Measurements from ENCODE around the gene PRKRIP1.
"Not testable (repeated sequence)": the region's sequence is repeated elsewhere in the genome, so short reads cannot be mapped to it uniquely, and the experiment has no call there.

The PRKRIP1 gene

GRCh38 chr7:102431617-102432298 is 35.6 kb downstream of the PRKRIP1 start:
- DNase-seq (ENCODE audit: low read depth, low spot score), result no peak

GRCh38 chr7:102432442-102433218 is 36.5 kb downstream of the PRKRIP1 start:
- DNase-seq (ENCODE audit: low read depth, low spot score), result no peak

GRCh38 chr7:102433219-102434038 is 37.3 kb downstream of the PRKRIP1 start, which contains the start of gene ORAI2:
ORAI2 (plus strand) TSS chr7:102433575; CDS start chr7:102438957, 5,382 bp downstream.
- DNase-seq (ENCODE audit: low read depth, low spot score), result peak; percentile 68

- no peak for DNase-seq (ENCODE audit: low read depth, low spot score)
Observed at GRCh38 chr7:102434039-102434486, 37.9 kb downstream of the PRKRIP1 start.

GRCh38 chr7:102436118-102436517 is 40.0 kb downstream of the PRKRIP1 start:
- DNase-seq (ENCODE audit: low read depth, low spot score), result no peak

GRCh38 chr7:102439963-102440795 is 44.0 kb downstream of the PRKRIP1 start:
- no peak for DNase-seq (ENCODE audit: low read depth, low spot score)

- DNase-seq (ENCODE audit: low read depth, low spot score), result no peak
Observed at GRCh38 chr7:102444961-102445673, 49.0 kb downstream of the PRKRIP1 start.

- DNase-seq (ENCODE audit: low read depth, low spot score), result no peak
Observed at GRCh38 chr7:102445674-102446071, 49.5 kb downstream of the PRKRIP1 start.

GRCh38 chr7:102446387-102447156 is 50.4 kb downstream of the PRKRIP1 start:
- no peak for DNase-seq (ENCODE audit: low read depth, low spot score)

GRCh38 chr7:102447311-102447710 is 51.1 kb downstream of the PRKRIP1 start:
- no peak for DNase-seq (ENCODE audit: low read depth, low spot score)

- DNase-seq (ENCODE audit: low read depth, low spot score), result no peak
Observed at GRCh38 chr7:102449136-102449535, 53.0 kb downstream of the PRKRIP1 start.

GRCh38 chr7:102450242-102450641 is 54.1 kb downstream of the PRKRIP1 start:
- no peak for DNase-seq (ENCODE audit: low read depth, low spot score)

- no peak for DNase-seq (ENCODE audit: low read depth, low spot score)
Observed at GRCh38 chr7:102451371-102452054, 55.4 kb downstream of the PRKRIP1 start.

GRCh38 chr7:102452451-102452850 is 56.3 kb downstream of the PRKRIP1 start:
- DNase-seq (ENCODE audit: low read depth, low spot score), result no peak

GRCh38 chr7:102453319-102453718 is 57.2 kb downstream of the PRKRIP1 start:
- no peak for DNase-seq (ENCODE audit: low read depth, low spot score)

- DNase-seq (ENCODE audit: low read depth, low spot score), result no peak
Observed at GRCh38 chr7:102454468-102454867, 58.3 kb downstream of the PRKRIP1 start.

- not testable (repeated sequence) for DNase-seq (ENCODE audit: low read depth, low spot score)
Observed at GRCh38 chr7:102454932-102455331, 58.8 kb downstream of the PRKRIP1 start.

GRCh38 chr7:102455596-102455995 is 59.4 kb downstream of the PRKRIP1 start:
- no peak for DNase-seq (ENCODE audit: low read depth, low spot score)

GRCh38 chr7:102456327-102456726 is 60.2 kb downstream of the PRKRIP1 start:
- DNase-seq (ENCODE audit: low read depth, low spot score), result no peak

Data from activated naive CD8-positive, alpha-beta T cell treated with anti-CD3 and anti-CD28 coated beads, Interleukin-2, amount 50 U/mL, for 16 hours (primary cell).